GM19438 (cell line): ENCODE data around the gene IRF3.

Experiments
- ATAC-seq: cut with Tn5 transposase; IDR thresholded peaks from one replicate; pipeline ENCODE4 v1.9.1; 2021; ENCODE audit warnings: low read depth; ENCODE audit not compliant: unreplicated experiment

IRF3 gene

GRCh38 chr19:49665351-49666119 lies at the start of gene IRF3, which contains the start of gene BCL2L12:
Gene IRF3 (minus strand): TSS chr19:49665857. CDS start chr19:49664838, 1,019 bp downstream.
Gene BCL2L12 (plus strand): TSS chr19:49665933. CDS start chr19:49666693, 760 bp downstream.
- ATAC-seq: peak; percentile 72

- no peak for ATAC-seq
Measured at GRCh38 chr19:49713236-49713845, 47.7 kb upstream of the IRF3 start.

- ATAC-seq: no peak
Measured at GRCh38 chr19:49712397-49712859, 46.8 kb upstream of the IRF3 start.

GRCh38 chr19:49710372-49710951 lies 44.8 kb upstream of the IRF3 start:
- ATAC-seq: no peak

GRCh38 chr19:49705919-49706318 lies 40.3 kb upstream of the IRF3 start:
- no peak for ATAC-seq

GRCh38 chr19:49704888-49705642 lies 39.4 kb upstream of the IRF3 start:
- no peak for ATAC-seq

- no peak for ATAC-seq
Measured at GRCh38 chr19:49701271-49701786, 35.7 kb upstream of the IRF3 start.

- no peak for ATAC-seq
Measured at GRCh38 chr19:49700563-49700962, 34.9 kb upstream of the IRF3 start.

GRCh38 chr19:49699364-49699763 lies 33.7 kb upstream of the IRF3 start:
- no peak for ATAC-seq

- ATAC-seq: no peak
Measured at GRCh38 chr19:49696865-49697264, 31.2 kb upstream of the IRF3 start.

GRCh38 chr19:49696115-49696514 lies 30.5 kb upstream of the IRF3 start:
- no peak for ATAC-seq

GRCh38 chr19:49692147-49692506 lies 26.5 kb upstream of the IRF3 start:
- ATAC-seq: no peak

GRCh38 chr19:49691243-49692146 lies 25.8 kb upstream of the IRF3 start:
- ATAC-seq: no peak

GRCh38 chr19:49690656-49691242 lies 25.1 kb upstream of the IRF3 start, which contains the start of gene CPT1C:
Gene CPT1C (plus strand): TSS chr19:49691116. CDS start chr19:49692253, 1,137 bp downstream.
- ATAC-seq: no peak

- ATAC-seq: no peak
Measured at GRCh38 chr19:49690079-49690655, 24.5 kb upstream of the IRF3 start.

GRCh38 chr19:49689133-49690078 lies 23.7 kb upstream of the IRF3 start, which contains the start of gene ADM5:
Gene ADM5 (plus strand): TSS chr19:49689594. CDS start chr19:49689838, 244 bp downstream.
- no peak for ATAC-seq

GRCh38 chr19:49688531-49689132 lies 23.0 kb upstream of the IRF3 start:
- ATAC-seq: no peak
